Fibroblast of the aortic adventitia (primary cell): ENCODE data around the gene DST. TPM values are rescaled to one million over a fixed set of nuclear protein-coding genes. Genes with fewer than 3 reads are reported as not detected.

ENCODE experiments used
- DNase-seq: peaks from one replicate; pipeline ENCODE4 v3.0.0-alpha.2; 2010; ENCODE audit warnings: low read depth
- H3K4me3 ChIP-seq: 2 replicates; pipeline ENCODE4 v1.5.1; 2011; ENCODE audit warnings: low read depth, mild to moderate bottlenecking, control low read depth, low read length, moderate library complexity
- CTCF ChIP-seq: IDR thresholded peaks from 2 replicates; pipeline ENCODE4 v1.5.1; 2011; ENCODE audit warnings: mild to moderate bottlenecking, low read length, control low read depth, inconsistent platforms; ENCODE audit not compliant: insufficient read depth
- total RNA-seq: library from RNA; depleted of rRNA; stranded (reverse); fragments of >200 nt; gene quantifications from 2 replicates; pipeline ENCODE4 v1.2.3, GENCODE V29; 2012; ENCODE audit warnings: low replicate concordance

The DST gene
- total RNA-seq, 1 donor, result 505 TPM

DNA sequence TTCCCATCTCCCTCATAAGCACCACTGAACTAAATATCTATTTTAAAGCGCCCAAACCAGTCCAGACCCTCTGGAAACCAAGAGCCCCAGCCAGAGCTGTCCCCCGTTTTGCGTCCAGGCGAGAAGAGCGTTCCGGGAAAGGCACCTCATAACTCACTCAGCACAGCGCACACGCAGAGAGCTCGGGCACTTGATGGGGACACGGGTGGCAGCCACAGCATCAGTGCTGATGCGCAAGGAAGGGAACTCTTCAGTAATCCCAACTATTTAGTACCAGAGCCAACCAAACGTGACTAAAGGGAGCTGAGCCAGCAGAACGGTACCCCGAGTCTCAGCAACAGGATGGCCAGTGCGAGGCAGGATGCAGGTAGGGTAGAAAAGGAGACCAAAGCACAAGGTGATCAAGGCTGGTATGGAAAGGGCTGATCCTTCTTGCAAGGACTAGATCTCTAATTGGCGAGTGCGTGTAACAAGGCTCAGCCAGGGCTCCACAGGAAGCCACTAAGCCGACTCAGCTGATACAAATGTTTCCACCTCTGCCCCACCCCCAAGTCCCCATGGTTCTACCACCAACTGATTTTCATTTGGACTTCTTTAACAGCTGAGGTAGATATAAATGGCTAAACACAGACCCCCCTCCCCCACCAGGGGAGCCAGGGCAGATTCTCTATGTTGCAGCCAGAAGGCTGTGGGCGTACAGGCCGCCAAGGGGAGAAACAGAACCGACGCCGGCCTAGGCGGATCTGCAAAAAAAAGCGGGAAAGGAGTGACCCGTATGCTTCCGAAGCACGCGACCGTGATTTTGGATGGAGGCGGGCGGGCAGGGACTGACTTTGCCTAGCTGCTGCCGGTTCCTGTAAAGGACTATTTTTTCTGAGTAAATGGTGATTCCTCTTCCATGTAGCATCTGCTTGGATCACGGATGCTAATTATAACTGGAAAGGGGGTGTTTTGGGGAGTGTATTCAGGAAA lies 211.8 kb downstream of the DST start:
- no peak for DNase-seq
- no peak for TF ChIP-seq CTCF
- H3K4me3 ChIP-seq, result no peak overlapping the region

GRCh38 chr6:56424542-56425083 lies 218.1 kb downstream of the DST start:
- DNase-seq, result no peak
- no peak overlapping the region for H3K4me3 ChIP-seq
- no peak for TF ChIP-seq CTCF

GRCh38 chr6:56424064-56424463 lies 218.6 kb downstream of the DST start:
- peak; percentile 59 for DNase-seq
- no peak for TF ChIP-seq CTCF
- H3K4me3 ChIP-seq, result no peak overlapping the region

GRCh38 chr6:56420296-56420695 lies 222.4 kb downstream of the DST start:
- TF ChIP-seq CTCF, result no peak
- no peak overlapping the region for H3K4me3 ChIP-seq
- DNase-seq, result peak; percentile 31

- no peak for DNase-seq
- no peak overlapping the region for H3K4me3 ChIP-seq
- TF ChIP-seq CTCF, result no peak
Observed at GRCh38 chr6:56419191-56419590, 223.5 kb downstream of the DST start.

GRCh38 chr6:56417823-56418222 lies 224.9 kb downstream of the DST start:
- TF ChIP-seq CTCF, result no peak
- DNase-seq, result no peak
- no peak overlapping the region for H3K4me3 ChIP-seq
